ENCODE measurements around the gene ARHGAP4.

Gene ARHGAP4

GRCh38 chrX:153905481-153906095 is 20.5 kb downstream of the ARHGAP4 start:
- DNase-seq, result no peak
- no peak for ATAC-seq

DNA sequence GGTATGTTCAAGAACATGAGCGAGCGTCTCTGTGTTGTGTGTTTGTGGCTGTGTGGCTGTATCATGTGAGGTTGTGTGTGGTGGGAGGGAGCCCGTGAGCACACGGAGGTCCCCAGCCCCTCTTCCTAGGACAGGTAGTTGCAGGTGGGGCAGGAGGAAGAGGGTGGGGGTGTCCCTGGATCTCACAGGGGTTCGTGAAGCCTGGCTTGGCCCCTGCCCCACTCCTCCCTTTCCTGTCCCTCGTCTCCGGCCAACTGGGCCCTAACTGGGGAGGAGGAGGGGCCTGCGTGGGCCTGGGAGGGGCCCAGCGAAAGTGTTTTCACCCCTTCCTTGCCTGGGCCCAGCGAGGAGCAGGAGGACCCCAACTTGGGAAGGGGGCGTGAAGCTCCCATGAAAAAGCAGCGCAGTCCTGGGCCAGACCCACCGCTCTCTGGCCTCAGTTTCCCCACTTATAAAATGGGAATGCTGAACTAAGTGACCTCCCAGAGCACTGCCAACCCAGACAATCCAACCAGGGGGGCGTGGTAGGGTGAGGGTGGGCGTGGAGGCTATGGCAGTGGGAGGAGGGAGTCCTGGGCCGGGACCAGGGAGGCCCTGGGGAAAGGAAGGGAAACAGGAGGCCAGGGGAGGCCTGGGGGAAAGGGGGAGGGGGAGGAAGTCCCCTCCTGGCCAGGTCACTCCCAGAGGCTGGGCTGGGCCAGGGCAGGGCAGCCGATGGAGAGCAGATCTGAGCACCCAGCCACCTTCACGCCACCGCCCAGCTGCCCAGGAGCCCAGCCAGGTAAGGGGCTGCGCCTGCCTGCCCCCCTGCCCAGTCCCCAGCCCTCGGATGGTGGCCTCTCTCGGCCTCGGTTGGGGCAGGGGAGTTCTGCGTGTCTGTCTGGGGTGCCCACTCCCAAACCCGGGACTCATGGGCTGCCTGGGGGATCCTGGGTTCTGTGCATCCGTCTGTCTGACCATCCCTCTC is 21.8 kb downstream of the ARHGAP4 start, which contains the start of gene AVPR2:
Gene AVPR2 (plus strand): TSS at position 683 of the 967 bp plus-strand sequence. CDS start 473 bp downstream, outside the sequence.
- DNase-seq, result no peak
- peak; percentile 2 for ATAC-seq

- ATAC-seq (no peak), DNase-seq (no peak)
Observed at GRCh38 chrX:153903238-153903980, 22.7 kb downstream of the ARHGAP4 start.

DNA sequence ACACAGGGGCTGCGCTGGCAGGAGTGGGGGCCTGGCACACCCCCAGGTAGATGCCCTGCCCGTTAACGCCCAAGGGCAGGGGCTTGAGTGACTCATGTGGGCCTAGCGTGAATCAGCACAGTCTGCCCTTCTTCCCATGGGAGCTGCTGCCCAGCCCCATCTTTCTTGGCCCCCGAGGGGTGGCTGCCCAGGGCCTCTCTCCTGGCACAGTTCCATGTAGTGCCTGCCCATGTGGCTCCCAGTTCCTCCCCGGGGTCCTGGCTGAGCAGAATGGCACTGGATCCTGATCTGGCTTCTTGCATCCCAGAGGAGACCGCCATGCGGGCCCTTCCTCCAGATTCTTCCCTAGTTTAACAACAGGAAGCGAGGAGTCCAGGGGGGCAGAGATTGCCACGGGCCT is 23.7 kb downstream of the ARHGAP4 start:
- ATAC-seq, result no peak

DNA sequence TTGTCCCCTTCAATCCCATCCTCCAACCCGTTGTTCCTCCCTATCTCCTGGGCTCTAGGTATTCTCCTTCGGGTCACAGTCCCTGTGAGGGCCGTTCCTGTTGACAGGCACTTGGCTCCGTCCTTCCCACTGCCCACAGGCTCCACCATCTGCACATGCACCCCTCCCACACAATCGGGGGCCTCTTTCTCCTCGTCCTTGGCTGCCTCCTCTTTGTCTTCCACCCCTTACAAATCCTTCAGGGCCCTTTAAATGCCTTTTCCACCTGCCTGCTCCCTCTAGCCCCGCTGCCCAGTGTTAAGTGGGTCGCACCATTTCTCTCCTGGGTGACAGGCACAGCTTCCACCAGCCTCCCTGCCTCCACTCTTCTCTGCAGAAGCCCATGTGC is 24.3 kb downstream of the ARHGAP4 start:
- ATAC-seq (no peak), DNase-seq (no peak)

More for the DNA sequence above, 23.7 kb downstream of the ARHGAP4 start:
- DNase-seq, result no peak

- ATAC-seq (peak; percentile 80), DNase-seq (peak; percentile 62)
Observed at GRCh38 chrX:153900831-153901752, 25.0 kb downstream of the ARHGAP4 start.

DNA sequence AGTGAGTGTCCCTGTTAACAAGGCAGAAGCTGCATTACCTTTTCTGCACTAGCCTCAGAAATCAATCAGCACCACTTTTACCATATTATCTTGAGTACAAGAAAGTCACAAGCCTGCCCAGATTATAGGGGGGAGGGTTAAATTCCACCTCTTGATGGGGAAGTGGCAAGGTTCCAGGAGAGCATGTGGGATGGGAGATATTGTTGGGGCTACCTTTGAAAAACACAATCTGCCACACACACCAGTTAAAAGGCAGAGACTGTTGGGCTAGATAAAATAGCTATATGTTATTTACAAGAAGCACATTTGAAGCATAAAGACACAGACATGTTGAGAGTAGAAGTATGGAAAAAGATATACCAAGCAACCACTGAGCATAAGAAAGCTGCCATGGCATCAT is 28.2 kb downstream of the ARHGAP4 start:
- ATAC-seq (no peak), DNase-seq (no peak)

DNA sequence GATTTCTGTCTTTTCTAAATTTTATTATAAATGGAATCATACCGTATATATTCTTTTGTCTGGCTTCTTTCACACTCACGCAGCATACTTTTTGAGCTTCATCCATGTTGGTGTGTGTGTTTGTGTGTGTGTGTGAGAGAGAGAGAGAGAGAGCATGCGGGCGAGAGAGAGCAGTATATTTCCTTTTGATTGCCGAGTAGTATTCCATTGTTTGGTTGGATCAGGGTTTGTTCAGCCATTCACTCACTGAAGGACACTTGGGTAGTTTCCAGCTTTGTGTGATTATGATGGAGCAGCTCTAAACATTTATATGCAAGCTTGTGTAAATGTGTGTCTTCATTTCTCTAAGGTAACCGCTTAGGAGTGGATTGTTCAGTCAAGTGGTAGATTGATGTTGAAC is 36.9 kb downstream of the ARHGAP4 start:
- DNase-seq (no peak), ATAC-seq (no peak)

DNA sequence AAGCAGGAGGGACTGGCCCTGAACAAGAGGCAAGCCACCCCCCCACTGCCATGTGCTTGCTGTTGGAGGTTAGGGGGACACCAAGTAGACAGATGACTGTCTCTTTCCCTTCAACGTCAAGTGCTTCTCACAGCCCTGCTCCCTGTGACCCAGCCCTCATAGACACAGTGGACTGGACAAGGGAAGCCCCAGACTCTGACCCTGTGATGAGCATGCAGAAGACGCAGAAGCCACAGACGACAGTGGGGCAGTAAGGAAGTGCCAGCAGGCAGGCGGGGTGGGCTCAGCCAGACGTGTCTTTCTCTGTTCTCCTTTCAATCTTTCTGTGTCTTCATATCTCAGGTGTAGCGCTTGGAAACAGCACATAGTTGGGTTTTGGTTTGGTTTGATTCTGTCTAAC is 37.7 kb downstream of the ARHGAP4 start:
- DNase-seq, result no peak
- ATAC-seq, result peak; percentile 24

DNA sequence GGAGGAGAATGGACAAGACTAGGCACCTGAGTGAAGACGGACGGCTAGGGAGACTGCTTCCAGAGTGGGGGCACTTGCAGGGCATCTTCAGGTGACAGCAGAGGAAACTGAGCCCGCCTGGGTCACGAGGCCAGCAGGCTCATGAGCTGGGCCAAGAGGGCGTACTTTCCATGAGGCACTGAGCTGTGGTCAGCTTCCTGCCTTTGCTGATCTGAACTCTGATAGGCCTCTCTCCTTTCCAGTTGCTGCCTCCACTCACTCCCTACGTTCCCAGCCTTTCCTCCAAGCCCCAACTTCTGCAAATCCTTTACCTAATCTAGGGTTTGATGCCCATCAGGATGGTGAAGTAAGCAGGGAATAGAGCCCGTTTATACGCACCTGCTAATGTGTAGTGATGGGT is 38.7 kb downstream of the ARHGAP4 start:
- ATAC-seq, result no peak
- no peak for DNase-seq

DNA sequence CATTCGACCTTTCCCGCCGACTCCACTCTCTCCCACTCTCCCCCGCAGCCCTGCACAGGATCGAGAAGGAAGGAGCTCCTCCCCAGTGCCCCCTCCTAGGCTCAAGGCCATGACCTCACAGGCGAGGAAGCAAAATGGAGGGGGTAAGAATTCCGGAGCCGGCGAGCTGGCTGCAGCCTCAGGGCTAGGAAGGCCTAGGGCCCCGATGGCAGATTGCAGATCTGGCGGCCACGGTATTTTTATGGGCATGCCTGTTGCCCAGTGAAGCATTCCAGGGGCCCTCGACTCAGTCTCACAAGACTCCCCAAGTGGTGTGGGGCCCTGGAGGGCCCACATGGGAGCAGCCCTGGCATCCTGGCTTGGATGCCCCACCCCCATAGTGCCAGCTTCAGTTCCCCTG is 39.1 kb downstream of the ARHGAP4 start:
- DNase-seq, result no peak

GRCh38 chrX:153885968-153886903 is 39.8 kb downstream of the ARHGAP4 start, which contains the start of gene L1CAM:
Gene L1CAM, minus strand, starts transcription at chrX:153886173. Its CDS starts 10,337 bp downstream, at chrX:153875836.
- DNase-seq (no peak), ATAC-seq (no peak)

More for the DNA sequence above, 39.1 kb downstream of the ARHGAP4 start:
- ATAC-seq, result no peak

DNA sequence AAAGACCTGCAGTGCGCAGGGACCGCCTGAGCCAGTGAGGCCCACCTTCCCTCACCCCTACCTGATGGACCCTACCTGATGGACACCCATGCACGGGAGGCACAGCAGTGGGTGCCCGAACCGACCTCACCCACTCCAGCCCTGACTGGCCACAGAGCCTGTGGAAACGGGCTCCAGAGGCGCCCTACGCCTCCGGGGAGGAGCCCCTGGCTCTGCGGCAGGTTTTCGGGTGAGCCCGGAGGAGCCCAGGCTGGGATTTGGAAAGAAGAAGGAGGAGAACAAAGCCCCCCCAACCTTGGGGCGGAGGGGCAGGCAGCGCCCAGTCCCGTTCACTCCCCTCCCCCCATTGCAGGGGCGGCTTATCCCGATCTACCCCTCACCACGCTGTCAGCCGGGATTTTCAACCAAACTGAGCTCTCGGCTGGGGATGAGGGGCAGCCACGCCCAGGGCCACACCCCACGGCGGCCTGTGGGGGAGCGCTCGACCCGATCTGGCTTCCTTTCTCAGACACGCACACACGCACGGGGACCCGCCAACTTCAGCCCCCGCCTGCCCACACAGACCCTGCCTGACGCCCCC is 40.8 kb downstream of the ARHGAP4 start:
- ATAC-seq, result peak; percentile 26
- DNase-seq, result no peak

DNA sequence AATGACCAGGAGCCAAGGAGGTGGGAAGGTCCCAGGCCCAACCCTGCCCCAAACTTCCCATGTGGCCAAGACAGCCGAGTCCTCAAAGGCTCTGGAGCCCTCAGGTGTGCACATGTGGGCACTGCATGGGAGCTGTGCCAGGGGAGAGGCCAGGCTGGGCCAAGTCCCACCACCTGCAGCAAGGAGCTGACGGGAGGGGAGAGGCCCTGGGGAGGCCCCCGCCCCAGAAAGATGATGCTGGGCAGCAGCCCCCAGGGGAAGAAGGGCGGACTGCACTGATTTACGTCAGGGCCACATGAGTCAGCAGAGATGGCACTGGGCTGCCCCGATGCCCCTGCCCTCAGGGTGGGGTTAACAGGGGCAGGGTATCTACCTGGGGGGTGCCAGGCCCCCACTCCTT is 41.5 kb downstream of the ARHGAP4 start:
- ATAC-seq, result peak; percentile 35
- no peak for DNase-seq

DNA sequence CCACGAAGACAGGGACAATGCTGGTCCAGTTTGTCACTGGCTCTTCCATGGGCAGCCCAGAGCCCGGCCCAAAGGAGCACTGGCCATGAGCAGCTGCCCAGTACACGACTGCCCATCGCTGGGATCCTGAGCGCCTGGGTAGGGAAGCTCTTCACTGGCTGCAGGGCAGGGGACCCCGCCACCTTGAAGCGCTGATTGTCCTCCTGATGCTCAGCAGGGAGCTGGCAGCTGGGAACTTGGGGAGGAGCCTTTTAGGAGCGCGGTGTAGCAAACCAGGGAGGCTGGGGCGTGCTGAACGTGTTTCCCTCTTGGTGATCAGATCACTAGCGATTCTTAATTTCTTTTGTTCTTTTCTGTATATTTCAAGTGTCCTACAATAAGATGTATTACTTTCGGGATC is 41.9 kb downstream of the ARHGAP4 start:
- DNase-seq, result no peak
- ATAC-seq, result no peak

GRCh38 chrX:153883163-153883843 is 42.8 kb downstream of the ARHGAP4 start:
- ATAC-seq (no peak), DNase-seq (no peak)

DNA sequence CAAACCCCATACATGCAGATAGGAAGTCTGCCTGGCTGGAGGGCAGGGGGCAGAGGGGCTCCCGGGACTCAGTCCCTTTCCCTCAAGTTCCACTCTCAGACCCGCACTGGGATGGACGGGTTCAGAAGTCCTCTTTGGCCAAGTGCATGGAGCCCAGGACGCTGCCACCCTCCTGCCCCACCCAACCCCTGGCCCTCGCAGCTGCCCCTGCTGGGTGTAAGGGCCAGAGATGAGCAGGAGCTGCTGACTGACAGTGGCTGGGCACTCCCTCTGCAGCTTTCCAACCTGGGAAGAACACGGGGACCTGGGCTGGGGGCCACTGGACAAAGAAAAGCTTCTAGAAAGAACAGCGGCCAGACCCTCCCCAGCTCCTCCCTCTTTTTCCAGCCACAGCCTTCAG is 43.5 kb downstream of the ARHGAP4 start:
- ATAC-seq, result no peak
- DNase-seq, result no peak

DNA sequence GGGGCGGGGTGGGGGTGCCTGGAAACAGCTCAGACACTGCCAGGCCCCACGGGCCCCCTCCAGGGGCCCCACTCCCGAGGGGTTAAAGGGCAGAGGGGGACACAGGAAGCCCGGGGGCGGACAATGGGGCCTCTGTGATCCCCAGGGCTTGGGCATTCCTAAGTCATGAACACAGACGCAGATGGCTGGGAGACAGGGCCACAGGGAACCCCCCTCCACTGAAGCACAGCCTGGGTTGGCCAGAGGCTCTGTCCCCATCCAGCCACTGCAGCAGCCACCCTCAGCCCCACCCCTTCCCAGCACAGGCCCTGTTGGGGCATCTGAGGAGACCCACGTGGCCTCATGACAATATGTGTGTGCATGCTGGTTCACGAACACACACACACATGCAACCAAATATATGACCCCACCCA is 44.0 kb downstream of the ARHGAP4 start:
- DNase-seq (no peak), ATAC-seq (no peak)

DNA sequence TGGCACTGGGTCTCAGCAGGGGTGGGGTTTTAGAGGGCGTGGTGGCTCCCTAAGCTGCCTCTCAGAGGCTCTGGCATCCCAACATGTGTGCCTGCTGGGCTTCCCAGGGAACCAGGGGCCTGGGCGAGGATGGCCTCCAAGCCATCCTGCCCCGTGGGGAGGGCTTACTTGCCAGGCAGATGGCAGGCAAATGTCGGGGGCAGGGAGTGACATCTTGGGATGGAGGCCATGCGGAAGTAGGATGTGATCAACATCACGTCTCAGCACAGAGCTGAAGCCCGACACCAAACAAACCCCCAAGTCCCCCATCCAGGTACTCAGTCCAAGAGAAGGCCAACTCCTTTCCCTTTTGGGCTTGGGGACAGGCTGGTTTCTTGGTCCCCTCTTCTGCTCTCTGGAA is 44.8 kb downstream of the ARHGAP4 start:
- no peak for ATAC-seq
- DNase-seq, result no peak
